HCT116 (cell line): Measurements from ENCODE around the gene ZFR.
A peak's percentile ranks its signal among the peaks of the same experiment; 100 is the strongest.

Experiments
- CBX3 ChIP-seq: IDR thresholded peaks from 2 replicates; pipeline ENCODE4 v1.6.1; 2012; ENCODE audit warnings: low read depth
- EGR1 ChIP-seq: IDR thresholded peaks from 2 replicates; pipeline ENCODE4 v1.6.1; 2012; ENCODE audit warnings: low read depth
- POLR2AphosphoS5 ChIP-seq: IDR thresholded peaks from 2 replicates; pipeline ENCODE4 v1.6.1; 2011; ENCODE audit warnings: mild to moderate bottlenecking, low read depth, low read length, moderate library complexity
- RAD21 ChIP-seq: IDR thresholded peaks from 2 replicates; pipeline ENCODE4 v1.6.1; 2012; ENCODE audit warnings: low read depth, mild to moderate bottlenecking
- TCF7L2 ChIP-seq: IDR thresholded peaks from 2 replicates; pipeline ENCODE4 v1.7.0; 2011; ENCODE audit warnings: borderline replicate concordance, inconsistent platforms; ENCODE audit not compliant: insufficient read depth, insufficient read length; ENCODE audit errors: extremely low read depth
- ZFX ChIP-seq: fragments of 450-650 bp; IDR thresholded peaks from 2 replicates; pipeline ENCODE4 v1.6.1; 2017
- ZNF274 ChIP-seq: fragments of 200-500 bp; sonication (Bioruptor generic); IDR thresholded peaks from 2 replicates; pipeline ENCODE4 v1.6.1; 2014; ENCODE audit warnings: mild to moderate bottlenecking, low read depth, low read length, inconsistent platforms
- TF ChIP-seq, protein P1 (sequence below), 3 experiments: fragments of 200-600 bp in 1 of 3; sonication (generic) in 1 of 3; IDR thresholded peaks in 2 of 3; conservative IDR thresholded peaks in 1 of 3; 2 replicates each; pipeline ENCODE4 v1.5.1; 2012 to 2017; ENCODE audit warnings: low read depth in 2 of 3, low read length in 2 of 3, antibody characterized with exemption in 1 of 3, borderline replicate concordance in 1 of 3, control low read depth in 1 of 3, mild to moderate bottlenecking in 1 of 3, mixed read lengths in 1 of 3, mixed run types in 1 of 3, moderate library complexity in 1 of 3; ENCODE audit not compliant: insufficient read depth in 1 of 3

DNA sequence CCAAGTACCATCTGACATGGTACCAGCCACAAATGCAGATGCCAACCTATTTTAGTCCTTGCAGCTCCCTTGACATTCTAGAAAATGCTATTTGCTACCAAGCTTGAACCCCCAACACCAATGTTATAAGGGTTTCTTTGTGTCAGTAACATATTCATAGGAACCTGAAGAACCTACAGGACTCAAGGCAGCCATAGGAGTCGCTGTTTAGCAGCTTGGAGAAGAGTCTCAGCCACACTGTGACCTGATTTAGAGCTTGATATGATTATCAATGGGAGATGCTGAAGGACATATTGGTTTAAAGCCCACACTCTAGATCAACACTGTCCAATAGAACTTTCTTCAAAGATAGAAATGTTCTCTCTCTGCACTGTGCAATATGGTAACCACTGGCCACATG, 6.4 kb upstream of the ZFR start:
- TF ChIP-seq, protein P1, sequence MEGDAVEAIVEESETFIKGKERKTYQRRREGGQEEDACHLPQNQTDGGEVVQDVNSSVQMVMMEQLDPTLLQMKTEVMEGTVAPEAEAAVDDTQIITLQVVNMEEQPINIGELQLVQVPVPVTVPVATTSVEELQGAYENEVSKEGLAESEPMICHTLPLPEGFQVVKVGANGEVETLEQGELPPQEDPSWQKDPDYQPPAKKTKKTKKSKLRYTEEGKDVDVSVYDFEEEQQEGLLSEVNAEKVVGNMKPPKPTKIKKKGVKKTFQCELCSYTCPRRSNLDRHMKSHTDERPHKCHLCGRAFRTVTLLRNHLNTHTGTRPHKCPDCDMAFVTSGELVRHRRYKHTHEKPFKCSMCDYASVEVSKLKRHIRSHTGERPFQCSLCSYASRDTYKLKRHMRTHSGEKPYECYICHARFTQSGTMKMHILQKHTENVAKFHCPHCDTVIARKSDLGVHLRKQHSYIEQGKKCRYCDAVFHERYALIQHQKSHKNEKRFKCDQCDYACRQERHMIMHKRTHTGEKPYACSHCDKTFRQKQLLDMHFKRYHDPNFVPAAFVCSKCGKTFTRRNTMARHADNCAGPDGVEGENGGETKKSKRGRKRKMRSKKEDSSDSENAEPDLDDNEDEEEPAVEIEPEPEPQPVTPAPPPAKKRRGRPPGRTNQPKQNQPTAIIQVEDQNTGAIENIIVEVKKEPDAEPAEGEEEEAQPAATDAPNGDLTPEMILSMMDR (IDR thresholded peaks at IDR 0.05 in 2 of 3, conservative IDR thresholded peaks at IDR 0.05 in 1 of 3; ENCODE audit: borderline replicate concordance in 1 of 3, insufficient read depth in 1 of 3, low read depth in 2 of 3, low read length in 2 of 3) = peak in 2 of 3 experiments; percentile 55 to 57; a peak in 4 of 6 replicates
- 0 out of 2 replicates have a peak, but pooled peaks have one; percentile 13 for TF ChIP-seq RAD21
- no peak for TF ChIP-seq TCF7L2
- no peak for TF ChIP-seq ZFX
- no peak for TF ChIP-seq POLR2AphosphoS5
- no peak for TF ChIP-seq ZNF274
- TF ChIP-seq CBX3 = no peak
- no peak for TF ChIP-seq EGR1
